Bone marrow (tissue), 2 donors: Measurements from ENCODE around the gene KRTAP5-11.
A peak's percentile ranks its signal among the peaks of the same experiment; 100 is the strongest.
"Not testable (repeated sequence)": the region's sequence is repeated elsewhere in the genome, so short reads cannot be mapped to it uniquely, and the experiment has no call there.

ENCODE experiments used
- DNase-seq, 2 donors: peaks; one replicate each; lab custom pipeline; 2025; lab: John Stamatoyannopoulos, UW

KRTAP5-11 gene

GRCh38 chr11:71581826-71582225, 849 bp downstream of the KRTAP5-11 start:
- DNase-seq, result no peak

- no peak for DNase-seq
These were observed 2.3 kb downstream of the KRTAP5-11 start for GRCh38 chr11:71580057-71581003.

GRCh38 chr11:71579513-71579912, 3.2 kb downstream of the KRTAP5-11 start:
- not testable (repeated sequence) for DNase-seq

- DNase-seq, result no peak
These were observed 5.1 kb downstream of the KRTAP5-11 start for GRCh38 chr11:71577469-71578004.

- not testable (repeated sequence) for DNase-seq
These were observed 5.8 kb downstream of the KRTAP5-11 start for GRCh38 chr11:71576688-71577465.

- no peak for DNase-seq
These were observed 6.8 kb downstream of the KRTAP5-11 start for GRCh38 chr11:71575723-71576424.

GRCh38 chr11:71574418-71574817, 8.3 kb downstream of the KRTAP5-11 start:
- DNase-seq, result no peak

GRCh38 chr11:71572811-71573210, 9.9 kb downstream of the KRTAP5-11 start:
- no peak for DNase-seq

- DNase-seq, result not testable (repeated sequence)
These were observed 11.4 kb downstream of the KRTAP5-11 start for GRCh38 chr11:71571101-71571850.

GRCh38 chr11:71568704-71569349, 13.8 kb downstream of the KRTAP5-11 start:
- no peak for DNase-seq

GRCh38 chr11:71567633-71568032, 15.0 kb downstream of the KRTAP5-11 start:
- DNase-seq, result not testable (repeated sequence)

GRCh38 chr11:71566626-71567599, 15.8 kb downstream of the KRTAP5-11 start:
- not testable (repeated sequence) for DNase-seq

- no peak for DNase-seq
These were observed 16.5 kb downstream of the KRTAP5-11 start for GRCh38 chr11:71566081-71566620.

- no peak for DNase-seq
These were observed 17.4 kb downstream of the KRTAP5-11 start, which contains the start of gene KRTAP5-10 for GRCh38 chr11:71565263-71565662. KRTAP5-10 (plus strand) TSS chr11:71565563; CDS start chr11:71565588, 25 bp downstream.

GRCh38 chr11:71564430-71564829, 18.2 kb downstream of the KRTAP5-11 start:
- DNase-seq, result no peak

GRCh38 chr11:71563406-71563805, 19.3 kb downstream of the KRTAP5-11 start:
- DNase-seq, result peak in 1 of 2 donors; percentile 32

GRCh38 chr11:71562120-71562519, 20.6 kb downstream of the KRTAP5-11 start:
- DNase-seq, result no peak

GRCh38 chr11:71558996-71559395, 23.7 kb downstream of the KRTAP5-11 start:
- DNase-seq, result no peak

- no peak for DNase-seq
These were observed 25.4 kb downstream of the KRTAP5-11 start for GRCh38 chr11:71557257-71557656.
